ENCODE data around the gene PRKCE. TPM values are rescaled to one million over a fixed set of nuclear protein-coding genes. Genes with fewer than 3 reads are reported as not detected.

Gene PRKCE
- total and polyA plus RNA-seq, 2 donors (not counting 1 experiment from before 2014, with no cell fraction given) = 23.6 to 271 TPM

DNA sequence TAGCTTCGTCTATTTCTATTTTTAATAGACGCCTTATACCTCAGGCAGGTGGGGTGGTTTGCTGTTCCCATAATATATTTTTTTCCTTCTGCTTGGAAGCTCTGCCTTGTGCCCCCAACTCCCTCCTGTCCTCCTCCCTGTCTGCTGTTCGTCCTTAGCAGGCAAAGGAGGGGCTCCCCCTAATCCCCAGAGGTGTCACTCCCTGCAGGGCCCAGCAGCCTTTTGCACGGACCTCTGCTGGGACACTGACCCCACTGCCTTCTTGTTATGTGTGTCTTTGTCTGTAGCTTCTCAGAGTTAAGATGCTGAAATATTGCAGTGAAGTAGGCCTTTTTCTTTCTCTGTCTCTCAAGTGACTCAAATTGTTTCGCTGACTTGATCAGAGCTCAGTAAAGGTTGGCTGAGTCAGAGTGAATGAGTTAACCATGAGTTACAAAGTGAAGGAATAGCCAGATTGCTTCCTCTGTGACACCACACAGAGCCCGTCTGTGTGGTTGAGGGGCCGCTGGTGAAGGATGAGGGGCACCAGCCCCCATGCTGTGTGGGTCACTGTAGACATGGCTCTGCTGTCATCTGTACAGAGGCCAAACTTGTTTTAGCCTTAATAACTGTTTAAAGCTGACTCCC, 47.7 kb downstream of the PRKCE start:
- H3K4me3 ChIP-seq (ENCODE audit: control extremely low read depth in 1 of 5, extremely low read depth in 1 of 5, insufficient read depth in 1 of 5, low read depth in 2 of 5, low read length in 4 of 5) = no peak overlapping the region
- H3K9me3 ChIP-seq (ENCODE audit: control extremely low read depth in 1 of 3, control insufficient read depth in 2 of 3, insufficient read depth in 1 of 3, low read length in 2 of 3) = no peaks in the 10 kb centered on the region
- Mint-ChIP-seq H3K27me3 (no peaks in the 10 kb centered on the region), H3K4me3 (peak overlapping the region; percentile 75), H3K9me3 (ENCODE audit: insufficient read depth) (no peaks in the 10 kb centered on the region), H3K27ac (peak overlapping the region; percentile 87), H3K4me1 (peaks cover 63% of the 10 kb centered on the region)
- peak; percentile 13 for ATAC-seq (ENCODE audit: low read depth)
- DNase-seq = no peak
- WGBS (ENCODE audit: insufficient coverage) = 13% methylated on average over 3 of the region's 7 CpGs
- POLR2A ChIA-PET = no interaction called here
- CTCF ChIA-PET = interaction anchor here (0.7 to 6.2 kb wide), 3 partner anchors 30 to 80 kb away, joined by 3 to 23 read pairs (median 5); partner anchors contain the start of gene PRKCE
- H3K4me2 ChIP-seq (replicated peaks; ENCODE audit: low read depth, low read length, poor library complexity, severe bottlenecking) = peak overlapping the region; percentile 54
- peaks cover 41% of the 10 kb centered on the region for H4K20me1 ChIP-seq (ENCODE audit: control insufficient read depth, insufficient read depth, low read length, poor library complexity, severe bottlenecking)
- H3K9ac ChIP-seq (ENCODE audit: low read length) = no peak overlapping the region
- H3K36me3 ChIP-seq (replicated peaks in 1 of 2; ENCODE audit: control extremely low read depth in 1 of 2, control insufficient read depth in 1 of 2, extremely low read depth in 1 of 2, insufficient read depth in 2 of 2, low read length in 1 of 2) = peaks cover 0 to 3% of the 10 kb centered on the region in 2 experiments
- no peak overlapping the region for H2AFZ ChIP-seq (ENCODE audit: insufficient read depth, low read depth, low read length, poor library complexity, severe bottlenecking)
- no peaks in the 10 kb centered on the region for H3K27me3 ChIP-seq (replicated peaks in 1 of 4; ENCODE audit: control extremely low read depth in 1 of 4, control insufficient read depth in 3 of 4, insufficient read depth in 4 of 4, low read length in 3 of 4)
- H3K4me1 ChIP-seq (ENCODE audit: control insufficient read depth in 2 of 2, insufficient read depth in 2 of 2, low read length in 2 of 2) = peaks cover 60 to 66% of the 10 kb centered on the region in 2 donors
- peaks cover 89% of the 10 kb centered on the region for H3K79me2 ChIP-seq (ENCODE audit: control insufficient read depth, insufficient read depth, low read length)
- TF ChIP-seq CTCF (IDR thresholded peaks at IDR 0.05) (no peak), EZH2 (IDR thresholded peaks at IDR 0.05; ENCODE audit: borderline replicate concordance, insufficient read depth, low read depth, low read length, poor library complexity, severe bottlenecking) (no peak)
- H3K27ac ChIP-seq (ENCODE audit: low read length in 2 of 2) = peak overlapping the region; percentile 39 to 71
- intact Hi-C loops (cut with micrococcal nuclease) = loop anchor here (5.0 kb wide), 1 partner anchor 78 kb away; no protein-coding TSS in a partner anchor

- no peak overlapping the region for H2AFZ ChIP-seq (ENCODE audit: insufficient read depth, low read depth, low read length, poor library complexity, severe bottlenecking)
- peak overlapping the region; percentile 39 to 71 for H3K27ac ChIP-seq (ENCODE audit: low read length in 2 of 2)
- POLR2A ChIA-PET = interaction anchor here (0.7 kb wide), 1 partner anchor 26 kb away, joined by 3 read pairs; no protein-coding TSS in a partner anchor
- peaks cover 0 to 3% of the 10 kb centered on the region in 2 experiments for H3K36me3 ChIP-seq (replicated peaks in 1 of 2; ENCODE audit: control extremely low read depth in 1 of 2, control insufficient read depth in 1 of 2, extremely low read depth in 1 of 2, insufficient read depth in 2 of 2, low read length in 1 of 2)
- Mint-ChIP-seq H3K27ac (peak overlapping the region; percentile 87), H3K4me3 (peak overlapping the region; percentile 75), H3K9me3 (ENCODE audit: insufficient read depth) (no peaks in the 10 kb centered on the region), H3K27me3 (no peaks in the 10 kb centered on the region), H3K4me1 (peaks cover 74% of the 10 kb centered on the region)
- H4K20me1 ChIP-seq (ENCODE audit: control insufficient read depth, insufficient read depth, low read length, poor library complexity, severe bottlenecking) = peaks cover 52% of the 10 kb centered on the region
- DNase-seq = peak; percentile 65
- peaks cover 89% of the 10 kb centered on the region for H3K79me2 ChIP-seq (ENCODE audit: control insufficient read depth, insufficient read depth, low read length)
- H3K27me3 ChIP-seq (replicated peaks in 1 of 4; ENCODE audit: control extremely low read depth in 1 of 4, control insufficient read depth in 3 of 4, insufficient read depth in 4 of 4, low read length in 3 of 4) = no peaks in the 10 kb centered on the region
- intact Hi-C loops (cut with micrococcal nuclease) = loop anchor here (2.0 kb wide), 2 partner anchors 14 to 18 kb away; no protein-coding TSS in a partner anchor
- H3K4me2 ChIP-seq (replicated peaks; ENCODE audit: low read depth, low read length, poor library complexity, severe bottlenecking) = peak overlapping the region; percentile 54
- TF ChIP-seq EZH2 (IDR thresholded peaks at IDR 0.05; ENCODE audit: borderline replicate concordance, insufficient read depth, low read depth, low read length, poor library complexity, severe bottlenecking) = no peak
- no peak for TF ChIP-seq CTCF (IDR thresholded peaks at IDR 0.05)
- 69% methylated on average over 8 of the region's 10 CpGs for WGBS (ENCODE audit: insufficient coverage)
- H3K9me3 ChIP-seq (ENCODE audit: control extremely low read depth in 1 of 3, control insufficient read depth in 2 of 3, insufficient read depth in 1 of 3, low read length in 2 of 3) = no peaks in the 10 kb centered on the region
- CTCF ChIA-PET = interaction anchor here (6.2 kb wide), 1 partner anchor 29 kb away, joined by 23 read pairs; no protein-coding TSS in a partner anchor
- H3K4me3 ChIP-seq (ENCODE audit: control extremely low read depth in 1 of 5, extremely low read depth in 1 of 5, insufficient read depth in 1 of 5, low read depth in 2 of 5, low read length in 4 of 5) = no peak overlapping the region
- peak; percentile 58 for ATAC-seq (ENCODE audit: low read depth)
- peaks cover 57 to 64% of the 10 kb centered on the region in 2 donors for H3K4me1 ChIP-seq (ENCODE audit: control insufficient read depth in 2 of 2, insufficient read depth in 2 of 2, low read length in 2 of 2)
- H3K9ac ChIP-seq (ENCODE audit: low read length) = peak overlapping the region; percentile 6
Observed at GRCh38 chr2:45700407-45701013, 49.0 kb downstream of the PRKCE start.
